ENCODE data around the gene MYO3A. TPM values are rescaled to one million over a fixed set of nuclear protein-coding genes. Genes with fewer than 3 reads are reported as not detected.
A peak's percentile ranks its signal among the peaks of the same experiment; 100 is the strongest.

Gene MYO3A
- total RNA-seq, 2 experiments from 2014 or later: not detected

- H3K4me1 Mint-ChIP-seq: no peaks in the 10 kb centered on the region
- POLR2A ChIA-PET: no interaction called here
- DNase-seq (no peak), ATAC-seq (ENCODE audit: low read depth) (no peak)
- no peaks in the 10 kb centered on the region for H3K9me3 Mint-ChIP-seq
- no peak overlapping the region for H3K4me3 Mint-ChIP-seq
- no peaks in the 10 kb centered on the region for H3K36me3 Mint-ChIP-seq
- peaks cover 10% of the 10 kb centered on the region for H3K27me3 Mint-ChIP-seq
- H3K27ac Mint-ChIP-seq: no peak overlapping the region
These were observed 238.1 kb downstream of the MYO3A start for GRCh38 chr10:26172131-26172530.

- H3K4me3 Mint-ChIP-seq: no peak overlapping the region
- no peak overlapping the region for H3K27ac Mint-ChIP-seq
- POLR2A ChIA-PET: interaction anchor here (0.6 kb wide), 1 partner anchor 29 kb away, joined by 4 read pairs; no protein-coding TSS in a partner anchor
- H3K36me3 Mint-ChIP-seq: no peaks in the 10 kb centered on the region
- H3K4me1 Mint-ChIP-seq: no peaks in the 10 kb centered on the region
- no peaks in the 10 kb centered on the region for H3K9me3 Mint-ChIP-seq
- DNase-seq (no peak), ATAC-seq (ENCODE audit: low read depth) (no peak)
- peaks cover 3% of the 10 kb centered on the region for H3K27me3 Mint-ChIP-seq
These were observed 239.8 kb downstream of the MYO3A start for GRCh38 chr10:26173837-26174236.

GRCh38 chr10:26177341-26177740 lies 243.3 kb downstream of the MYO3A start:
- H3K4me1 Mint-ChIP-seq: no peaks in the 10 kb centered on the region
- no peak for ATAC-seq (ENCODE audit: low read depth)
- no peak overlapping the region for H3K27ac Mint-ChIP-seq
- peaks cover 2% of the 10 kb centered on the region for H3K27me3 Mint-ChIP-seq
- POLR2A ChIA-PET: no interaction called here
- H3K9me3 Mint-ChIP-seq: no peaks in the 10 kb centered on the region
- no peak for DNase-seq
- no peak overlapping the region for H3K4me3 Mint-ChIP-seq
- H3K36me3 Mint-ChIP-seq: no peaks in the 10 kb centered on the region

GRCh38 chr10:26194275-26194674 lies 260.2 kb downstream of the MYO3A start:
- H3K36me3 Mint-ChIP-seq: peaks cover 6% of the 10 kb centered on the region
- DNase-seq (no peak), ATAC-seq (ENCODE audit: low read depth) (no peak)
- H3K4me3 Mint-ChIP-seq: no peak overlapping the region
- POLR2A ChIA-PET: no interaction called here
- peaks cover 11% of the 10 kb centered on the region for H3K9me3 Mint-ChIP-seq
- peaks cover 4% of the 10 kb centered on the region for H3K27me3 Mint-ChIP-seq
- H3K27ac Mint-ChIP-seq: no peak overlapping the region
- H3K4me1 Mint-ChIP-seq: peaks cover 7% of the 10 kb centered on the region

- H3K4me3 Mint-ChIP-seq: peak overlapping the region; percentile 7
- peaks cover 11% of the 10 kb centered on the region for H3K9me3 Mint-ChIP-seq
- peaks cover 3% of the 10 kb centered on the region for H3K27me3 Mint-ChIP-seq
These were observed 263.2 kb downstream of the MYO3A start for GRCh38 chr10:26197248-26197647.

GRCh38 chr10:26198119-26198518 lies 264.1 kb downstream of the MYO3A start:
- POLR2A ChIA-PET: no interaction called here
- H3K4me1 Mint-ChIP-seq: peaks cover 7% of the 10 kb centered on the region
- H3K27me3 Mint-ChIP-seq: peaks cover 3% of the 10 kb centered on the region
- DNase-seq: no peak
- H3K27ac Mint-ChIP-seq: no peak overlapping the region
- no peak overlapping the region for H3K4me3 Mint-ChIP-seq
- H3K9me3 Mint-ChIP-seq: peaks cover 11% of the 10 kb centered on the region
- peaks cover 6% of the 10 kb centered on the region for H3K36me3 Mint-ChIP-seq
- no peak for ATAC-seq (ENCODE audit: low read depth)

More at GRCh38 chr10:26197248-26197647, 263.2 kb downstream of the MYO3A start:
- DNase-seq (no peak), ATAC-seq (ENCODE audit: low read depth) (no peak)
- Mint-ChIP-seq H3K27ac (no peak overlapping the region), H3K36me3 (peaks cover 6% of the 10 kb centered on the region), H3K4me1 (peaks cover 7% of the 10 kb centered on the region)
- POLR2A ChIA-PET: no interaction called here

- Mint-ChIP-seq H3K36me3 (peaks cover 6% of the 10 kb centered on the region), H3K9me3 (peaks cover 11% of the 10 kb centered on the region), H3K27ac (no peak overlapping the region), H3K4me3 (no peak overlapping the region), H3K4me1 (peaks cover 7% of the 10 kb centered on the region), H3K27me3 (peaks cover 13% of the 10 kb centered on the region)
- POLR2A ChIA-PET: no interaction called here
- DNase-seq: no peak
- no peak for ATAC-seq (ENCODE audit: low read depth)
These were observed 265.8 kb downstream of the MYO3A start for GRCh38 chr10:26199841-26200240.

- H3K4me3 Mint-ChIP-seq: no peak overlapping the region
- H3K27me3 Mint-ChIP-seq: peaks cover 11% of the 10 kb centered on the region
- no peak for DNase-seq
- no peaks in the 10 kb centered on the region for H3K9me3 Mint-ChIP-seq
- ATAC-seq (ENCODE audit: low read depth): no peak
- no peaks in the 10 kb centered on the region for H3K4me1 Mint-ChIP-seq
- no peaks in the 10 kb centered on the region for H3K36me3 Mint-ChIP-seq
- POLR2A ChIA-PET: no interaction called here
- H3K27ac Mint-ChIP-seq: no peak overlapping the region
These were observed 271.2 kb downstream of the MYO3A start for GRCh38 chr10:26205223-26205622.

GRCh38 chr10:26211781-26212444 lies 277.9 kb downstream of the MYO3A start:
- POLR2A ChIA-PET: no interaction called here
- peaks cover 18% of the 10 kb centered on the region for H3K4me1 Mint-ChIP-seq
- DNase-seq: no peak
- H3K36me3 Mint-ChIP-seq: peaks cover 2% of the 10 kb centered on the region
- H3K9me3 Mint-ChIP-seq: no peaks in the 10 kb centered on the region
- H3K4me3 Mint-ChIP-seq: no peak overlapping the region
- ATAC-seq (ENCODE audit: low read depth): no peak
- no peak overlapping the region for H3K27ac Mint-ChIP-seq
- H3K27me3 Mint-ChIP-seq: peaks cover 52% of the 10 kb centered on the region

- no peak for ATAC-seq (ENCODE audit: low read depth)
- DNase-seq: no peak
- Mint-ChIP-seq H3K27ac (no peak overlapping the region), H3K4me1 (peaks cover 23% of the 10 kb centered on the region), H3K27me3 (peaks cover 58% of the 10 kb centered on the region), H3K4me3 (no peak overlapping the region), H3K36me3 (peaks cover 3% of the 10 kb centered on the region), H3K9me3 (no peaks in the 10 kb centered on the region)
- POLR2A ChIA-PET: no interaction called here
These were observed 278.5 kb downstream of the MYO3A start for GRCh38 chr10:26212511-26212910.

GRCh38 chr10:26213157-26213800 lies 279.2 kb downstream of the MYO3A start:
- H3K27me3 Mint-ChIP-seq: peaks cover 62% of the 10 kb centered on the region
- no peak overlapping the region for H3K4me3 Mint-ChIP-seq
- H3K36me3 Mint-ChIP-seq: peaks cover 3% of the 10 kb centered on the region
- POLR2A ChIA-PET: no interaction called here
- DNase-seq (no peak), ATAC-seq (ENCODE audit: low read depth) (no peak)
- H3K27ac Mint-ChIP-seq: no peak overlapping the region
- H3K4me1 Mint-ChIP-seq: peaks cover 23% of the 10 kb centered on the region
- H3K9me3 Mint-ChIP-seq: no peaks in the 10 kb centered on the region

GRCh38 chr10:26214004-26214403 lies 280.0 kb downstream of the MYO3A start:
- POLR2A ChIA-PET: no interaction called here
- Mint-ChIP-seq H3K36me3 (peaks cover 3% of the 10 kb centered on the region), H3K27me3 (peaks cover 69% of the 10 kb centered on the region), H3K4me1 (peaks cover 27% of the 10 kb centered on the region), H3K4me3 (no peak overlapping the region), H3K27ac (no peak overlapping the region), H3K9me3 (no peaks in the 10 kb centered on the region)
- DNase-seq (no peak), ATAC-seq (ENCODE audit: low read depth) (no peak)

GRCh38 chr10:26214551-26215395 lies 280.7 kb downstream of the MYO3A start:
- no peak for DNase-seq
- Mint-ChIP-seq H3K27ac (no peak overlapping the region), H3K27me3 (peaks cover 75% of the 10 kb centered on the region), H3K9me3 (no peaks in the 10 kb centered on the region), H3K4me3 (peak overlapping the region; percentile 62), H3K36me3 (peaks cover 5% of the 10 kb centered on the region), H3K4me1 (peaks cover 27% of the 10 kb centered on the region)
- POLR2A ChIA-PET: no interaction called here
- ATAC-seq (ENCODE audit: low read depth): no peak

Data from activated naive CD8-positive, alpha-beta T cell treated with anti-CD3 and anti-CD28 coated beads, Interleukin-2, amount 10 ng/mL, durations not matched to agents 7 days and 5 days (primary cell).